ENCODE data around the gene FBXW7. TPM values are rescaled to one million over a fixed set of nuclear protein-coding genes. Genes with fewer than 3 reads are reported as not detected.

FBXW7 gene
- total and polyA plus RNA-seq, 4 donors: 58.9 to 129 (median 71.7) TPM

DNA sequence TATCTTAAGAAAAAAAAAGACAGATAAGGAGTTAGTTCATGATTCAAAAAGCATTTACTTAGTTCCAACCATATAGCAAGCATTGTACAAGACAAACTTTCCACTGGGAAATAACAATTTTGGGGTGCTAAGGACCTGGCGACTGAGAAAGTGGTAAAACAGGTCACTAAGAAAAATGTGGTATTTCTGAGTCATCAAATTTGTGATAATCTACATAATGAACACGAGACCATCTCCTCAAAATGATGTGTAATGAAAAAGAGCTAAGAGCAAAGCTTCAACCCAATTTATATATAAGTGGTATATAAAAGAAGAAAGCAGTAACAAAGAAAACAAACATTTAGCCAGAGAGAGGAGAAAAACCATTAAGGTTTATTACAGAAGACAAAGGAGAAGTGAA, 72.3 kb downstream of the FBXW7 start:
- no peaks in the 10 kb centered on the region for H3K27me3 ChIP-seq (ENCODE audit: control insufficient read depth, insufficient read depth, low read length)

DNA sequence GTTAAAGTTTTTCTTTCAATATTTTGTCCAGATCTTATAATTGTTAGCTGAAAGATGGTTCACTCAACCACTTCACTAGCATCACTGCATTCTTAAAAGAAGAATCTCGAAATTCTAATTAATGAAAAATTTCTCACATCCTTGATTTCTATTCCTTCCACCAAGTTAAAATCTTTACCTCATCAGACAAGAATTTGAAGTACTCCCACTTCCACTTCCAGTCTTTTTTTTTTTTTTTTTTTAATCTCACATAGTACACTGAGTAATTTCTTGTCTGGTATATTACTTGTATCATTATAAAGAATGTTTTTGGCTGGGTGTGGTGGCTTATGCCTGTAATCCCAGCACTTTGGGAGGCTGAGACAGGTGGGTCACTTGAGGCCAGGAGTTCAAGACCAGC, 73.2 kb downstream of the FBXW7 start:
- Histone ChIP-seq H3K4me1 (ENCODE audit: control insufficient read depth, insufficient read depth, low read length) (no peaks in the 10 kb centered on the region), H3K36me3 (ENCODE audit: control insufficient read depth, insufficient read depth, low read length) (no peaks in the 10 kb centered on the region), H3K27ac (ENCODE audit: low read depth, low read length) (no peak overlapping the region), H3K27me3 (ENCODE audit: control insufficient read depth, insufficient read depth, low read length) (no peaks in the 10 kb centered on the region), H3K4me3 (ENCODE audit: low read depth, low read length) (no peak overlapping the region), H3K9me3 (ENCODE audit: control insufficient read depth, insufficient read depth, low read length) (no peaks in the 10 kb centered on the region)
- whole genome bisulfite sequencing (ENCODE audit: insufficient coverage): no CpG with 5 or more reads among the region's 1 CpG
- DNase-seq (ENCODE audit: low read depth in 4 of 6, low spot score in 6 of 6): no peak

More for the DNA sequence above, 72.3 kb downstream of the FBXW7 start:
- Histone ChIP-seq H3K27ac (ENCODE audit: low read depth, low read length) (no peak overlapping the region), H3K9me3 (ENCODE audit: control insufficient read depth, insufficient read depth, low read length) (no peaks in the 10 kb centered on the region), H3K4me1 (ENCODE audit: control insufficient read depth, insufficient read depth, low read length) (no peaks in the 10 kb centered on the region), H3K36me3 (ENCODE audit: control insufficient read depth, insufficient read depth, low read length) (no peaks in the 10 kb centered on the region), H3K4me3 (ENCODE audit: low read depth, low read length) (no peak overlapping the region)
- no peak for DNase-seq (ENCODE audit: low read depth in 4 of 6, low spot score in 6 of 6)
- no CpG with 5 or more reads among the region's 2 CpGs for WGBS (ENCODE audit: insufficient coverage)

DNA sequence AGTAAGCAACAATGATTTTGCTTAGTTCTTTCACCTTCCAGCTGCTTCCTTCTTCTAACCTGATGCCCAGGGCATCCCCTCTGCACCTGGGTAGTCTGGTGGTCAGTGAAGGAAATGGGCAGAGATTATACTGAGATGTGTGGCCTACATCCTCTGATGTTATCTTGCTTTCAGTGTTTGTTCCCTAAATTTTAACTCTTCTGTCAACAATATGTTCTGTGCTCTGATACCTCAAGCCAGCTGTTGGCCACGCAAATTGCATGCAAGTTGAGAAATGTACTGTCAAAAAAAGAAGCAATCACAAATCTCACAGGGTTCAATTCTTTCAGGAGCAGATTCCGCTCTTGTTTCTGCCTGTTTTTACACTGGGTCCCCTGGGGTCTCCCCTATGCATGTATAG, 73.8 kb downstream of the FBXW7 start:
- H3K4me3 ChIP-seq (ENCODE audit: low read depth, low read length): no peak overlapping the region
- no peak overlapping the region for H3K27ac ChIP-seq (ENCODE audit: low read depth, low read length)
- H3K36me3 ChIP-seq (ENCODE audit: control insufficient read depth, insufficient read depth, low read length): no peaks in the 10 kb centered on the region
- no peak for DNase-seq (ENCODE audit: low read depth in 4 of 6, low spot score in 6 of 6)
- WGBS (ENCODE audit: insufficient coverage): 78% methylated on average over 1 of the region's 2 CpGs
- no peaks in the 10 kb centered on the region for H3K4me1 ChIP-seq (ENCODE audit: control insufficient read depth, insufficient read depth, low read length)
- H3K9me3 ChIP-seq (ENCODE audit: control insufficient read depth, insufficient read depth, low read length): no peaks in the 10 kb centered on the region
- no peaks in the 10 kb centered on the region for H3K27me3 ChIP-seq (ENCODE audit: control insufficient read depth, insufficient read depth, low read length)

DNA sequence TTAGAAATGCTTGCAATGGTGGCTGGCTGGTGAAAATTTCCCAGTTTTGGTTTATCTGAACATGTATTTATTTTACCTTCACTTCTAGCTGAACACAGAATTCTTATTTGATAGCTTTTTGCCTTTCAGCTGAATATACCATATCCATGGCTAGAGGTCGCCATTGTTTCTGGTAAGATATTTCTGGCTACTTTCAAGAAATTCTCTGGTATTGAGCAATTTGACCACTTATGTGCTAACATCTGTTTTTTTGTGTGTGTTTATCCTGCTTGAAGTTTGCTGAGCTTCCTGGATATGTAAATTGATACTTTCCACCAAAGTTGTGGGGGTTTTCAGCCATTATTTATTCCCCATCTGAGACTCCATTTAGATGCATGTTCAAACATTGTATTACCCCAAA, 75.4 kb downstream of the FBXW7 start:
- WGBS (ENCODE audit: insufficient coverage): no CpG with 5 or more reads among the region's 1 CpG
- Histone ChIP-seq H3K36me3 (ENCODE audit: control insufficient read depth, insufficient read depth, low read length) (no peaks in the 10 kb centered on the region), H3K4me1 (ENCODE audit: control insufficient read depth, insufficient read depth, low read length) (no peaks in the 10 kb centered on the region), H3K27me3 (ENCODE audit: control insufficient read depth, insufficient read depth, low read length) (no peaks in the 10 kb centered on the region), H3K9me3 (ENCODE audit: control insufficient read depth, insufficient read depth, low read length) (no peaks in the 10 kb centered on the region), H3K27ac (ENCODE audit: low read depth, low read length) (no peak overlapping the region), H3K4me3 (ENCODE audit: low read depth, low read length) (no peak overlapping the region)
- no peak for DNase-seq (ENCODE audit: low read depth in 4 of 6, low spot score in 6 of 6)

DNA sequence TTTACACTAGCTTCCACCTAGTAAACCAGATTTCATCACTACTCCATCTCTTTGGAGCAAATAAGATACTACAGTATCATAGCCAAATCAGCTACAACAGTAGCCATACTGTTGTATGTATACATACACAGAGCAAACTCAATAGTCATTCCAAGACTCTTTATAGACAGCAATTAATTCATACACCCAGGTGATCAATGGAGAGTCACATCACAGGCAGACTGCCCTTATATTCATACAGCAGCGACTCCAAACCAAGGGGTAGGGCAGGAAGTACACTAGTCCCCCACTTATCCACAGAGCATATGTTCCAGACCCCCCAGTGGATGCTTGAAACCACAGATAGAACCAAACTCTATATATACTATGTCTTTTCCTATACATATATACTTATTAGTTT, 76.6 kb downstream of the FBXW7 start:
- H3K9me3 ChIP-seq (ENCODE audit: control insufficient read depth, insufficient read depth, low read length): no peaks in the 10 kb centered on the region
- WGBS (ENCODE audit: insufficient coverage): no CpG with 5 or more reads among the region's 1 CpG
- H3K36me3 ChIP-seq (ENCODE audit: control insufficient read depth, insufficient read depth, low read length): no peaks in the 10 kb centered on the region
- no peaks in the 10 kb centered on the region for H3K27me3 ChIP-seq (ENCODE audit: control insufficient read depth, insufficient read depth, low read length)
- no peaks in the 10 kb centered on the region for H3K4me1 ChIP-seq (ENCODE audit: control insufficient read depth, insufficient read depth, low read length)
- no peak overlapping the region for H3K27ac ChIP-seq (ENCODE audit: low read depth, low read length)
- no peak overlapping the region for H3K4me3 ChIP-seq (ENCODE audit: low read depth, low read length)
- no peak for DNase-seq (ENCODE audit: low read depth in 4 of 6, low spot score in 6 of 6)

DNA sequence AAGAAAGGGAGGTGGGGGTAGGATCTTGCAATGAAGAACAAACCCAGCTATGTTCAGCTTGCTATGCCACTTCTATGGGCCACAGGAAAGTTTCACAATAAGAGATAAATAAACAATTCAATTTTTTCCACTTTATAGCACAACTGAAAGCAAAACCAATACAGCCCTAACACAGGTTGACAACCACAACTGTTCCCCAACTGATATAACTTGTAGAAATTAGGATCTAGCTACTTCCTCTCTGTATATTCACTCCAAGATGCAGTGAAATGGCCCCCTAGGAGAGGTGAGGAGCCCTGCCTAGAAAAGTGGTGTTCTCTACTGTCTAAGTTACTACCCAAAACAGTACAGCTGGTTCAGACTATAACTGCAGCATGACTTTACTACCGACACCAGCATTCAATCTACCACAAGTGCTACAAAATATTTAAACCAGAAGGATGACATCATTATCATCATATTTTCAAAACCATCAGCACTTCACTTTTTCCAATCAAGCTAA, 77.0 kb downstream of the FBXW7 start:
- Histone ChIP-seq H3K36me3 (ENCODE audit: control insufficient read depth, insufficient read depth, low read length) (no peaks in the 10 kb centered on the region), H3K4me3 (ENCODE audit: low read depth, low read length) (no peak overlapping the region), H3K27ac (ENCODE audit: low read depth, low read length) (no peak overlapping the region), H3K9me3 (ENCODE audit: control insufficient read depth, insufficient read depth, low read length) (no peaks in the 10 kb centered on the region), H3K4me1 (ENCODE audit: control insufficient read depth, insufficient read depth, low read length) (no peaks in the 10 kb centered on the region), H3K27me3 (ENCODE audit: control insufficient read depth, insufficient read depth, low read length) (no peaks in the 10 kb centered on the region)
- DNase-seq (ENCODE audit: low read depth in 4 of 6, low spot score in 6 of 6): no peak
- 100% methylated on average over 1 of the region's 1 CpG for WGBS (ENCODE audit: insufficient coverage)

DNA sequence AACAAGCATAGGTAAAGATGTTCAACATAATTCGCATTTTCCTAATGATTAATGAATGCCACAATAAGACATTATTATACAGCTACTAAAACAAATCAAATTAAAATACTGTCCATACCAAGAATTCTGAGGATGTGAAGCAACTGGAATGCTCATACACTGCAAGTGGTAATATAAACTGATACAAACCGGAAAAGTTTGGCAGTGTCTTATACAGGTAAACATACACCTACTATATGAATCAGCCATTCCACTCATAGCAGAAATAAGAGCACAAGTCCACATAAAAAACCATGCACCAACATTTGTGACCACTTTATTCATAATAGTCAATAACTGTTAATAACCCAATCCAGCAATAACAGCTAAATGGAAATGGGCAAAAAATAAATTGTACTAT, 79.3 kb downstream of the FBXW7 start:
- Histone ChIP-seq H3K27me3 (ENCODE audit: control insufficient read depth, insufficient read depth, low read length) (no peaks in the 10 kb centered on the region), H3K4me1 (ENCODE audit: control insufficient read depth, insufficient read depth, low read length) (no peaks in the 10 kb centered on the region), H3K36me3 (ENCODE audit: control insufficient read depth, insufficient read depth, low read length) (no peaks in the 10 kb centered on the region), H3K27ac (ENCODE audit: low read depth, low read length) (no peak overlapping the region), H3K4me3 (ENCODE audit: low read depth, low read length) (no peak overlapping the region), H3K9me3 (ENCODE audit: control insufficient read depth, insufficient read depth, low read length) (no peaks in the 10 kb centered on the region)
- WGBS (ENCODE audit: insufficient coverage): no CpG with 5 or more reads among the region's 2 CpGs
- no peak for DNase-seq (ENCODE audit: low read depth in 4 of 6, low spot score in 6 of 6)

DNA sequence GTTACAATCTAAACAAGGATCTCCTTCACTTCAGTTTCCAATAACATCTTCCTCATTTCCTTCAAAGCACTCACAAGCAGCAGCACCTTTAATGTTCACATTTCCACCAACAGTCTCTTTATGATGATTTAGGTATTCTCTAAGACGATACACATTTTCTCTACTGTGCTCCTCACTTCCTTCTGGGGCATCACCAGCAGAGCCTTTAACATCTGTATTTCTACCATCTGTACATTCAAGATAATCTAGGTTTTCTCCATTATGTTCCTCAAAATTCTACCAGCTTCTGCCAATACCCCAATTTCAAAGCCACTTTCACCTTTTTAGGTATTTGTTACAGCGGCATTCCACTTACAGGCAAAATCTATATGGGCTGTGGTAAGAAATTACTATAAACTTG, 80.6 kb downstream of the FBXW7 start:
- WGBS (ENCODE audit: insufficient coverage): 100% methylated on average over 1 of the region's 2 CpGs
- H3K9me3 ChIP-seq (ENCODE audit: control insufficient read depth, insufficient read depth, low read length): no peaks in the 10 kb centered on the region

DNA sequence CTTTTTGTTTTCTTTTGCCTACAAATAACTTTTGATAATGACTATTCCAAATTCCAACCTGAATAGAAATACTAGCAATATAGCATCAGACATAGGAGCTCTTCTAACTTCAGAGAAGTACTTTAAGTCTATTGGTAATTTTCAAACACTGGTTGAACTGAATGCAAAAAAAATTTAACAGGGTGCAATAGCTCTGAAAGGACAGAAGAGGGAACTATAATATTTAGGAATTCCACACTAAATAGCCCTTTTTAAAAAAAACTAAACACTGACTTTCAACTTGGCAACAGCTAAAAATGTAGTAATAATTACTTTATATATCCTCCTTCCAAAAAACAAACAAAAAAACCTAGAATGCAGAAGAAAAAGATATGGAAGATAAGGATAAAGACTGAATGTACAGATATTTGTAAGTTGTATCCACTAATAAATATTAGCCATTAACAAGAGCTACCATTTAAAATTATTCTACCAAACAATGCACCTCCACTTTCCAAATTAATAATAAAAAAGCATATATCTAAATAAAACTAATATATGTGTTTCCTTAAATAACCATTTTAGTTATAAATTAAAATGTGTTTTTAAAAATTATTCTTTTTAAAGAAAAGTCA, 81.4 kb downstream of the FBXW7 start:
- no peaks in the 10 kb centered on the region for H3K36me3 ChIP-seq (ENCODE audit: control insufficient read depth, insufficient read depth, low read length)
- H3K4me1 ChIP-seq (ENCODE audit: control insufficient read depth, insufficient read depth, low read length): no peaks in the 10 kb centered on the region
- no peak overlapping the region for H3K4me3 ChIP-seq (ENCODE audit: low read depth, low read length)
- H3K9me3 ChIP-seq (ENCODE audit: control insufficient read depth, insufficient read depth, low read length): no peaks in the 10 kb centered on the region
- no peak overlapping the region for H3K27ac ChIP-seq (ENCODE audit: low read depth, low read length)
- DNase-seq (ENCODE audit: low read depth in 4 of 6, low spot score in 6 of 6): peak in 2 of 6 donors; percentile 18 to 72
- no peaks in the 10 kb centered on the region for H3K27me3 ChIP-seq (ENCODE audit: control insufficient read depth, insufficient read depth, low read length)

More for the DNA sequence above, 80.6 kb downstream of the FBXW7 start:
- DNase-seq (ENCODE audit: low read depth in 4 of 6, low spot score in 6 of 6): no peak
- Histone ChIP-seq H3K4me1 (ENCODE audit: control insufficient read depth, insufficient read depth, low read length) (no peaks in the 10 kb centered on the region), H3K27ac (ENCODE audit: low read depth, low read length) (no peak overlapping the region), H3K36me3 (ENCODE audit: control insufficient read depth, insufficient read depth, low read length) (no peaks in the 10 kb centered on the region), H3K27me3 (ENCODE audit: control insufficient read depth, insufficient read depth, low read length) (no peaks in the 10 kb centered on the region), H3K4me3 (ENCODE audit: low read depth, low read length) (no peak overlapping the region)

DNA sequence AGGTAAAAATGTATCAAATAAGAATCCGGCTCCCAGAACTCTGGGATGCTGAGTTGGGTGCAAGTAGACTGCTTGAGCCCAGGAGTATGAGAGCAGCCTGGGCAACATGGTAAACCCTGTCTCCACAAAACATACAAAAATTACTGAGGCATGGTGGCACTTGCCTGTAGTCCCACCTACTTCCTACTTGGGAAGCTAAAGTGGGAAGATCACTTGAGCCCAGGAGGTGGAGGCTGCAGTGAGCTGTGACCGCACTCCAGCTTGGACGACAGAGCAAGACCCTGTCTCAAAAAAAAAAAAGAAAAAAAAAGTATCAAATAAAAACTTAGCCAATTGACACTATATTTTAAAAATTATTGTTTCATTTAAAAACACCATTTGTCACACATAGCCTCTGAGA, 84.4 kb downstream of the FBXW7 start:
- H3K27ac ChIP-seq (ENCODE audit: low read depth, low read length): no peak overlapping the region
- WGBS (ENCODE audit: insufficient coverage): no CpG with 5 or more reads among the region's 3 CpGs
- no peak for DNase-seq (ENCODE audit: low read depth in 4 of 6, low spot score in 6 of 6)
- no peaks in the 10 kb centered on the region for H3K27me3 ChIP-seq (ENCODE audit: control insufficient read depth, insufficient read depth, low read length)
- H3K36me3 ChIP-seq (ENCODE audit: control insufficient read depth, insufficient read depth, low read length): no peaks in the 10 kb centered on the region
- no peaks in the 10 kb centered on the region for H3K9me3 ChIP-seq (ENCODE audit: control insufficient read depth, insufficient read depth, low read length)
- H3K4me3 ChIP-seq (ENCODE audit: low read depth, low read length): no peak overlapping the region
- H3K4me1 ChIP-seq (ENCODE audit: control insufficient read depth, insufficient read depth, low read length): no peaks in the 10 kb centered on the region

Data from spinal cord (tissue), 10 donors.